SK-N-MC (cell line): Measurements from ENCODE around the gene DDX39A.
"Not testable (repeated sequence)": the region's sequence is repeated elsewhere in the genome, so short reads cannot be mapped to it uniquely, and the experiment has no call there.

ENCODE experiments used
- DNase-seq: peaks from one replicate; pipeline ENCODE4 v3.0.0-alpha.2; 2011; ENCODE audit warnings: low read depth, low spot score
- H3K27ac ChIP-seq: fragments of 200-600 bp; sonication (generic); 2 replicates; pipeline ENCODE4 v1.5.1; 2016; ENCODE audit warnings: mixed run types
- H3K36me3 ChIP-seq: fragments of 200-600 bp; sonication (generic); 2 replicates; pipeline ENCODE4 v1.6.1; 2017; ENCODE audit warnings: antibody characterized with exemption, low read length, mixed read lengths; ENCODE audit not compliant: insufficient read depth
- H3K4me3 ChIP-seq: fragments of 200-600 bp; sonication (generic); 2 replicates; pipeline ENCODE4 v1.5.1; 2016
- H3K9ac ChIP-seq: fragments of 200-600 bp; sonication (generic); 2 replicates; pipeline ENCODE4 v1.8.0; 2017; ENCODE audit warnings: mixed run types, mixed read lengths; ENCODE audit not compliant: insufficient read length
- H3K9me3 ChIP-seq: fragments of 200-600 bp; sonication (generic); 2 replicates; pipeline ENCODE4 v1.6.1; 2017; ENCODE audit warnings: low read depth, mild to moderate bottlenecking, antibody characterized with exemption, low read length, moderate library complexity, mixed read lengths
- EZH2 ChIP-seq: fragments of 200-600 bp; sonication (generic); IDR thresholded peaks from one replicate; pipeline ENCODE4 v1.6.1; 2017; ENCODE audit warnings: antibody characterized with exemption
- FOXP2 ChIP-seq: optimal IDR thresholded peaks from 2 replicates; pipeline ENCODE3; 2011; ENCODE audit warnings: mild to moderate bottlenecking, moderate library complexity; ENCODE audit not compliant: insufficient read depth; ENCODE audit errors: extremely low read length, control extremely low read depth
- POLR2AphosphoS5 ChIP-seq: IDR thresholded peaks from 2 replicates; pipeline ENCODE4 v1.6.1; 2012; ENCODE audit warnings: mild to moderate bottlenecking, low read depth, low read length, borderline replicate concordance

The DDX39A gene

DNA sequence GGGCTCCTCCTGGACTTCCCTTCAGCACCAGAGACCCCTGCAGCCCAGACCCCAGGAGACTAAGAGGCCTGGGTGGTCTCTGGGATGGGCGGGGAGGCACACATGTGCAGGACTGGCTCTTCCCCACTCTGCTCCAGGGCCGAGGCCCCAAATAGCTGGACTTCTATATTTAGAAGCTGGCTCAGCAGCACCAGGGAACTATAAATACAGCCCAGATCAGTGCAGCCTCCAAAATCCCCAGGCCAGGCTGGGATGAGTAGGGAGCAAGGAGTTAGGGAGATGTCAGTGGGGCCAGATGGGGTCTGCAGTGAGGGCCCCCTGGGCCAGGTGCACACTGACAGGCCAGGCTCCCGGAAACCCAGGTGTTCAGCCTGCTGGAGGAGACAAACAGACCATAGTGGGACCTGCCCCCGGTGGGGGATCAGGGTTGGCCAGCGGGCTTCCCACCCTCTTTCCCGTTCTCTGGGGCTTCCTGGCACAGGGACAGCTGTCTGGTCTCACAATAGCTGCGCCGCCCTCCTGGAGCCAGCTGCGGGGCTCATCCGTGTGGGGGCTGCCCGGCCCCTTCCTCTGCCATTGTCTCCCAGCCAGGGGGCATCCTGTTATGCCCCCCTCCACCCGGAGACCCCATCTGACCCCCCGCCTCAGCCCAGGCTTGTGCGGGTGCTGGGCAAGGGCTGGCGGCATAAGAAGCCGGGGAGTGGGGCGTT, 43.4 kb downstream of the DDX39A start:
- Histone ChIP-seq H3K9ac (no peak overlapping the region), H3K4me3 (no peak overlapping the region), H3K27ac (no peak overlapping the region), H3K9me3 (no peaks in the 10 kb centered on the region), H3K36me3 (no peaks in the 10 kb centered on the region)
- no peak for TF ChIP-seq EZH2
- DNase-seq: no peak

- no peak overlapping the region for H3K9ac ChIP-seq
- TF ChIP-seq FOXP2: no peak
- TF ChIP-seq EZH2: no peak
- TF ChIP-seq POLR2AphosphoS5: no peak
- no peaks in the 10 kb centered on the region for H3K9me3 ChIP-seq
- no peak for DNase-seq
- H3K36me3 ChIP-seq: no peaks in the 10 kb centered on the region
- H3K4me3 ChIP-seq: no peak overlapping the region
- no peak overlapping the region for H3K27ac ChIP-seq
Measured at GRCh38 chr19:14375055-14375581, 44.0 kb downstream of the DDX39A start.

DNA sequence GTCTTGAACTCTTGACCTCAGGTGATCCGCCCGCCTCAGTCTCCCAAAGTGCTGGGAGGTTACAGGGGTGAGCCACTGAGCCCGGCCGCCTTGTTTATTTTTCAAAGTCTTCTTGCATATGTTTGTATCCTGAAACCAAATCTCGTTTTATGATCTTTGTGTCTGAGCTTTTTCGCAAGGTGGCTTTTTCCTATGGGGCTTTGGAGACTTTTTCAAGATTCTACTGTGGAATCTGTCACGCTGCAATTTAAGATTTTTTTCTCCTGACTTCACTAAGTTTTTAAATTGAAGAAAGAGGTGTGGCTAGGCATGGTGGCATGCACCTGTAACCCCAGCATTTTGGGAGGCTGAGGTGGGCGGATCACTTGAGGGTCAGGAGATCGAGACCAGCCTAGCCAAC, 44.8 kb downstream of the DDX39A start:
- H3K9ac ChIP-seq, DNase-seq, H3K4me3 ChIP-seq, H3K9me3 ChIP-seq, H3K36me3 ChIP-seq, H3K27ac ChIP-seq: not testable (repeated sequence)

- H3K9ac ChIP-seq, H3K36me3 ChIP-seq, H3K4me3 ChIP-seq, H3K9me3 ChIP-seq, H3K27ac ChIP-seq, DNase-seq: not testable (repeated sequence)
Measured at GRCh38 chr19:14372384-14373077, 46.6 kb downstream of the DDX39A start.

GRCh38 chr19:14371301-14371821, 47.8 kb downstream of the DDX39A start:
- Histone ChIP-seq H3K9me3 (no peaks in the 10 kb centered on the region), H3K36me3 (no peaks in the 10 kb centered on the region), H3K4me3 (no peak overlapping the region), H3K9ac (no peak overlapping the region), H3K27ac (no peak overlapping the region)
- TF ChIP-seq POLR2AphosphoS5 (no peak), FOXP2 (no peak), EZH2 (no peak)
- no peak for DNase-seq

DNA sequence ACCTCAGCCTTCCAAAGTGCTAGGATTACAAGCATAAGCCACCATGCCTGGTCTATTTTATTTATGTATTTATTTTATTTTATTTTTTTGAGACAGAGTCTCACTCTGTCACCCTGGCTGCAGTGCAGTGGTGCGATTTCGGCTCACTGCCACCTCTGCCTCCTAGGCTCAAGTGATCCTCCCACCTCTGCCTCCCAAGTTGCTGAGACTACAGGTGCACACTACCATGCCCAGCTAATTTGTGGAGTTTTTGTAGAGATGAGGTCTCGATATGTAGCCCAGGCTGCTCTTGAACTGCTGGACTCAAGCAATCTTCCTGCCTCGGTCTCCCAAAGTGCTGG, 48.2 kb downstream of the DDX39A start:
- no peak overlapping the region for H3K27ac ChIP-seq
- no peaks in the 10 kb centered on the region for H3K9me3 ChIP-seq
- H3K9ac ChIP-seq: no peak overlapping the region
- H3K4me3 ChIP-seq: no peak overlapping the region
- no peak for TF ChIP-seq POLR2AphosphoS5
- TF ChIP-seq EZH2: no peak
- no peak for TF ChIP-seq FOXP2
- H3K36me3 ChIP-seq: no peaks in the 10 kb centered on the region
- DNase-seq: no peak

- Histone ChIP-seq H3K9me3 (no peaks in the 10 kb centered on the region), H3K27ac (no peak overlapping the region), H3K9ac (peak overlapping the region; percentile 62), H3K4me3 (no peak overlapping the region), H3K36me3 (no peaks in the 10 kb centered on the region)
- DNase-seq: no peak
- TF ChIP-seq FOXP2 (no peak), POLR2AphosphoS5 (no peak), EZH2 (no peak)
Measured at GRCh38 chr19:14370169-14370939, 48.8 kb downstream of the DDX39A start.

GRCh38 chr19:14369399-14370168, 49.6 kb downstream of the DDX39A start:
- TF ChIP-seq FOXP2 (no peak), EZH2 (no peak), POLR2AphosphoS5 (no peak)
- H3K27ac ChIP-seq: no peak overlapping the region
- DNase-seq: no peak
- H3K36me3 ChIP-seq: no peaks in the 10 kb centered on the region
- H3K9ac ChIP-seq: peak overlapping the region; percentile 62
- no peaks in the 10 kb centered on the region for H3K9me3 ChIP-seq
- no peak overlapping the region for H3K4me3 ChIP-seq
